Measurements from ENCODE around the gene NAGPA. TPM values are rescaled to one million over a fixed set of nuclear protein-coding genes. Genes with fewer than 3 reads are reported as not detected.

NAGPA gene
- total and polyA plus RNA-seq, 2 of the 13 experiments (the other 11 are each of a cell fraction or from before 2014, with no cell fraction given) = 27.1 to 60.3 TPM

DNA sequence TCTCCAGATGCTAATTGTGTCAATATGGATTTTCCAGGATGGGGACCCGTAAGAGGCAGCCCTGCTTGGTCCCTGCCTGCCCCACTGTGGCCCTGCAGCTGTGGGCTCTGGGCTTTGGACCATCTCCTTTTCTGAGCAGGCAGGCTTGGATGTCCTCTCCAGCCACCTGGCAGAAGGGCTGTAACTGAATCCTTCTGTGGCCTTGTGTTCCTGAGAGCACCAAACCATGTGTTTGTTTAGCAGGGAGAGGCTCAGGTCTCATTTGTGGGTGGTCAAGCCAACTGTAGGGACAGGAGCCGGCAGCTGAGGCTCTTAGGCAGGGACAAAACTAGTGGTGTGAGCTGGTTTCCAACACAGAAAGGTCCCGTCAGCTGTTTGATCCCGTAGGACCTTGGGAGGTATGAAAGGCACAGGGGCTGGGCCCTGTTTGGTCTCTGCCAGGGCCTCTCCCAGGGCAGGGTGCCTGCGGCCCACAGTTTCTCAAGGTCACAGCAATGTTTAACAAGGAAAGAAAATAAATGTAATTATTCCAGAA lies 57.1 kb downstream of the NAGPA start (continued):
- TF ChIP-seq, protein P1, sequence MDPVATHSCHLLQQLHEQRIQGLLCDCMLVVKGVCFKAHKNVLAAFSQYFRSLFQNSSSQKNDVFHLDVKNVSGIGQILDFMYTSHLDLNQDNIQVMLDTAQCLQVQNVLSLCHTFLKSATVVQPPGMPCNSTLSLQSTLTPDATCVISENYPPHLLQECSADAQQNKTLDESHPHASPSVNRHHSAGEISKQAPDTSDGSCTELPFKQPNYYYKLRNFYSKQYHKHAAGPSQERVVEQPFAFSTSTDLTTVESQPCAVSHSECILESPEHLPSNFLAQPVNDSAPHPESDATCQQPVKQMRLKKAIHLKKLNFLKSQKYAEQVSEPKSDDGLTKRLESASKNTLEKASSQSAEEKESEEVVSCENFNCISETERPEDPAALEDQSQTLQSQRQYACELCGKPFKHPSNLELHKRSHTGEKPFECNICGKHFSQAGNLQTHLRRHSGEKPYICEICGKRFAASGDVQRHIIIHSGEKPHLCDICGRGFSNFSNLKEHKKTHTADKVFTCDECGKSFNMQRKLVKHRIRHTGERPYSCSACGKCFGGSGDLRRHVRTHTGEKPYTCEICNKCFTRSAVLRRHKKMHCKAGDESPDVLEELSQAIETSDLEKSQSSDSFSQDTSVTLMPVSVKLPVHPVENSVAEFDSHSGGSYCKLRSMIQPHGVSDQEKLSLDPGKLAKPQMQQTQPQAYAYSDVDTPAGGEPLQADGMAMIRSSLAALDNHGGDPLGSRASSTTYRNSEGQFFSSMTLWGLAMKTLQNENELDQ (CRISPR knock-in tag; IDR thresholded peaks at IDR 0.05; ENCODE audit: borderline replicate concordance) = no peak
- TF ChIP-seq ELK4 (CRISPR knock-in tag; IDR thresholded peaks at IDR 0.05; ENCODE audit: borderline replicate concordance) = no peak
- TF ChIP-seq PAX8 (CRISPR knock-in tag; IDR thresholded peaks at IDR 0.05; ENCODE audit: borderline replicate concordance) = 0 out of 2 replicates have a peak, but pooled peaks have one; percentile 80
- TF ChIP-seq PLSCR1 (CRISPR knock-in tag; IDR thresholded peaks at IDR 0.05; ENCODE audit: borderline replicate concordance) = no peak
- no peak for TF ChIP-seq RFX1 (IDR thresholded peaks at IDR 0.05)
- 0 out of 2 replicates have a peak, but pooled peaks have one; percentile 41 for TF ChIP-seq ZNF276 (CRISPR knock-in tag; IDR thresholded peaks at IDR 0.05; ENCODE audit: low read depth)
- TF ChIP-seq, protein P2, sequence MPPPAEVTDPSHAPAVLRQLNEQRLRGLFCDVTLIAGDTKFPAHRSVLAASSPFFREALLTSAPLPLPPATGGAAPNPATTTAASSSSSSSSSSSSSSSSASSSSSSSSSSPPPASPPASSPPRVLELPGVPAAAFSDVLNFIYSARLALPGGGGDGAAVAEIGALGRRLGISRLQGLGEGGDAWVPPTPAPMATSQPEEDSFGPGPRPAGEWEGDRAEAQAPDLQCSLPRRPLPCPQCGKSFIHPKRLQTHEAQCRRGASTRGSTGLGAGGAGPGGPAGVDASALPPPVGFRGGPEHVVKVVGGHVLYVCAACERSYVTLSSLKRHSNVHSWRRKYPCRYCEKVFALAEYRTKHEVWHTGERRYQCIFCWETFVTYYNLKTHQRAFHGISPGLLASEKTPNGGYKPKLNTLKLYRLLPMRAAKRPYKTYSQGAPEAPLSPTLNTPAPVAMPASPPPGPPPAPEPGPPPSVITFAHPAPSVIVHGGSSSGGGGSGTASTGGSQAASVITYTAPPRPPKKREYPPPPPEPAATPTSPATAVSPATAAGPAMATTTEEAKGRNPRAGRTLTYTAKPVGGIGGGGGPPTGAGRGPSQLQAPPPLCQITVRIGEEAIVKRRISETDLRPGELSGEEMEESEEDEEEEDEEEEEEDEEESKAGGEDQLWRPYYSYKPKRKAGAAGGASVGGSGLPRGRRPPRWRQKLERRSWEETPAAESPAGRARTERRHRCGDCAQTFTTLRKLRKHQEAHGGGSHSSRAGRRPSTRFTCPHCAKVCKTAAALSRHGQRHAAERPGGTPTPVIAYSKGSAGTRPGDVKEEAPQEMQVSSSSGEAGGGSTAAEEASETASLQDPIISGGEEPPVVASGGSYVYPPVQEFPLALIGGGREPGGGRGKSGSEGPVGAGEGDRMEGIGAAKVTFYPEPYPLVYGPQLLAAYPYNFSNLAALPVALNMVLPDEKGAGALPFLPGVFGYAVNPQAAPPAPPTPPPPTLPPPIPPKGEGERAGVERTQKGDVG (CRISPR knock-in tag; IDR thresholded peaks at IDR 0.05; ENCODE audit: borderline replicate concordance) = peak; percentile 62; the same call in 1 of the 2 replicates
- no peak for TF ChIP-seq GABPB1 (CRISPR knock-in tag; IDR thresholded peaks at IDR 0.05)
- TF ChIP-seq ZNF724P (CRISPR knock-in tag; IDR thresholded peaks at IDR 0.05; ENCODE audit: borderline replicate concordance) = no peak
- TF ChIP-seq ETV5 (CRISPR knock-in tag; IDR thresholded peaks at IDR 0.05; ENCODE audit: borderline replicate concordance) = no peak
- peak; percentile 32 for TF ChIP-seq XRCC5 (optimal IDR thresholded peaks at IDR 0.05; ENCODE audit: low read length)
- no peak for TF ChIP-seq GATA4 (IDR thresholded peaks at IDR 0.05; ENCODE audit: borderline replicate concordance, low read depth)
- no peak for TF ChIP-seq ZNF570 (CRISPR knock-in tag; IDR thresholded peaks at IDR 0.05; ENCODE audit: borderline replicate concordance)
- TF ChIP-seq ZNF891 (CRISPR knock-in tag; IDR thresholded peaks at IDR 0.05) = peak; percentile 30; the same call in 1 of the 2 replicates

Data from HepG2 (cell line).